ENCODE results near the gene ASIC4. TPM values are rescaled to one million over a fixed set of nuclear protein-coding genes. Genes with fewer than 3 reads are reported as not detected.

ASIC4 gene
- total RNA-seq, 4 donors from 2014 or later: not detected

GRCh38 chr2:219469186-219469724 is 45.0 kb upstream of the ASIC4 start:
- H3K36me3 ChIP-seq: peaks cover 18 to 74% (median 51%) of the 10 kb centered on the region in 4 donors
- H3K4me1 ChIP-seq: peaks cover 36 to 93% (median 79%) of the 10 kb centered on the region in 4 donors
- no peak overlapping the region for H3K4me3 ChIP-seq
- no peaks in the 10 kb centered on the region for H3K9me3 ChIP-seq
- H3K27ac ChIP-seq (replicated peaks in 1 of 4): peak overlapping the region; percentile 94 to 99 (median 96)
- H3K27me3 ChIP-seq: no peaks in the 10 kb centered on the region
- no peak for TF ChIP-seq EP300 (IDR thresholded peaks at IDR 0.05)
- TF ChIP-seq POLR2AphosphoS5 (IDR thresholded peaks at IDR 0.05): peak; percentile 43 to 47
- 92% methylated on average over 9 of the region's 16 CpGs for WGBS
- no peak for DNase-seq (ENCODE audit: extremely low spot score)
- intact Hi-C loops (cut with DNase I): no loop called here

GRCh38 chr2:219470429-219470828 is 43.9 kb upstream of the ASIC4 start:
- H3K36me3 ChIP-seq: peaks cover 15 to 72% (median 41%) of the 10 kb centered on the region in 4 donors
- peaks cover 0 to under 1% (median 0%) of the 10 kb centered on the region in 4 donors for H3K27me3 ChIP-seq
- TF ChIP-seq POLR2A (IDR thresholded peaks at IDR 0.05; ENCODE audit: low read depth) (no peak), CTCF (IDR thresholded peaks at IDR 0.05) (no peak), EP300 (IDR thresholded peaks at IDR 0.05) (no peak)
- WGBS: 51% methylated on average over 4 of the region's 4 CpGs
- H3K4me3 ChIP-seq: no peak overlapping the region
- intact Hi-C loops (cut with DNase I): no loop called here
- DNase-seq (ENCODE audit: extremely low spot score): no peak
- no peaks in the 10 kb centered on the region for H3K9me3 ChIP-seq
- H3K27ac ChIP-seq (replicated peaks in 1 of 4): peak overlapping the region; percentile 62 to 99 (median 94)
- peaks cover 26 to 93% (median 71%) of the 10 kb centered on the region in 4 donors for H3K4me1 ChIP-seq

- intact Hi-C loops (cut with DNase I): no loop called here
Observed at GRCh38 chr2:219471476-219472371, 42.6 kb upstream of the ASIC4 start.

GRCh38 chr2:219472629-219473187 is 41.6 kb upstream of the ASIC4 start:
- Histone ChIP-seq H3K36me3 (peaks cover 10 to 64% (median 34%) of the 10 kb centered on the region in 4 donors), H3K27ac (replicated peaks in 1 of 4) (peak overlapping the region; percentile 62 to 99 (median 94)), H3K4me1 (peaks cover 19 to 93% (median 71%) of the 10 kb centered on the region in 4 donors), H3K4me3 (no peak overlapping the region), H3K9me3 (no peaks in the 10 kb centered on the region), H3K27me3 (peaks cover 0 to 5% (median 0%) of the 10 kb centered on the region in 4 donors)
- intact Hi-C loops (cut with DNase I): no loop called here
- WGBS: 75% methylated on average over 2 of the region's 12 CpGs
- no peak for DNase-seq (ENCODE audit: extremely low spot score)
- TF ChIP-seq POLR2A (IDR thresholded peaks at IDR 0.05; ENCODE audit: low read depth) (no peak), EP300 (IDR thresholded peaks at IDR 0.05) (no peak), POLR2AphosphoS5 (IDR thresholded peaks at IDR 0.05) (no peak), CTCF (IDR thresholded peaks at IDR 0.05) (no peak)

More at GRCh38 chr2:219471476-219472371, 42.6 kb upstream of the ASIC4 start:
- peaks cover 0 to 5% (median 0%) of the 10 kb centered on the region in 4 donors for H3K27me3 ChIP-seq
- H3K4me1 ChIP-seq: peaks cover 20 to 93% (median 71%) of the 10 kb centered on the region in 4 donors
- WGBS: 78% methylated on average over 6 of the region's 22 CpGs
- no peak for TF ChIP-seq POLR2AphosphoS5 (IDR thresholded peaks at IDR 0.05)
- TF ChIP-seq POLR2A (IDR thresholded peaks at IDR 0.05; ENCODE audit: low read depth): no peak
- TF ChIP-seq EP300 (IDR thresholded peaks at IDR 0.05): no peak
- TF ChIP-seq CTCF (IDR thresholded peaks at IDR 0.05): no peak
- no peaks in the 10 kb centered on the region for H3K9me3 ChIP-seq
- H3K36me3 ChIP-seq: peaks cover 15 to 62% (median 34%) of the 10 kb centered on the region in 4 donors
- no peak for DNase-seq (ENCODE audit: extremely low spot score)
- H3K4me3 ChIP-seq: no peak overlapping the region
- H3K27ac ChIP-seq (replicated peaks in 1 of 4): peak overlapping the region; percentile 62 to 99 (median 94)

GRCh38 chr2:219473511-219473910 is 40.8 kb upstream of the ASIC4 start:
- Histone ChIP-seq H3K36me3 (peaks cover 16 to 70% (median 34%) of the 10 kb centered on the region in 4 donors), H3K9me3 (no peaks in the 10 kb centered on the region), H3K4me3 (no peak overlapping the region), H3K27ac (replicated peaks in 1 of 4) (peak overlapping the region; percentile 62 to 99 (median 94)), H3K27me3 (peaks cover 0 to 5% (median 0%) of the 10 kb centered on the region in 4 donors), H3K4me1 (peaks cover 19 to 86% (median 65%) of the 10 kb centered on the region in 4 donors)
- 71% methylated on average over 6 of the region's 18 CpGs for WGBS
- TF ChIP-seq EP300 (IDR thresholded peaks at IDR 0.05) (no peak), POLR2A (IDR thresholded peaks at IDR 0.05; ENCODE audit: low read depth) (no peak), POLR2AphosphoS5 (IDR thresholded peaks at IDR 0.05) (no peak), CTCF (IDR thresholded peaks at IDR 0.05) (no peak)
- intact Hi-C loops (cut with DNase I): no loop called here
- DNase-seq (ENCODE audit: extremely low spot score): no peak

Measured in esophagus muscularis mucosa (tissue), 4 donors.